ENCODE data around the gene SMARCD2. TPM values are rescaled to one million over a fixed set of nuclear protein-coding genes. Genes with fewer than 3 reads are reported as not detected.
A peak's percentile ranks its signal among the peaks of the same experiment; 100 is the strongest.

The SMARCD2 gene
- total and polyA plus RNA-seq, 4 experiments from 2014 or later: 80.4 to 125 (median 114) TPM

GRCh38 chr17:63850401-63850800 is 7.9 kb upstream of the SMARCD2 start:
- H3K27me3 ChIP-seq (ENCODE audit: insufficient read depth, low read length): no peaks in the 10 kb centered on the region
- Mint-ChIP-seq H3K4me3 (no peak overlapping the region), H3K9me3 (peaks cover 0 to 2% (median 0%) of the 10 kb centered on the region in 8 donors), H3K27me3 (no peaks in the 10 kb centered on the region), H3K4me1 (peaks cover 13 to 19% (median 15%) of the 10 kb centered on the region in 4 donors), H3K27ac (peak overlapping the region in 1 of 7 donors; percentile 42), H3K36me3 (no peaks in the 10 kb centered on the region)
- H3K4me1 ChIP-seq (ENCODE audit: insufficient read depth, low read length): peaks cover 13% of the 10 kb centered on the region
- ChIA-PET POLR2A (ENCODE audit: partially characterized antibody) (no interaction called here), CTCF (ENCODE audit: partially characterized antibody) (interaction anchor here (2.5 kb wide), 1 partner anchor 11 kb away, joined by 10 read pairs; no protein-coding TSS in a partner anchor)
- no peak overlapping the region for H3K4me3 ChIP-seq (ENCODE audit: low read length in 2 of 2)
- no peak for DNase-seq
- no peaks in the 10 kb centered on the region for H3K36me3 ChIP-seq (ENCODE audit: insufficient read depth, low read length)
- intact Hi-C loops (cut with micrococcal nuclease): no loop called here
- H3K27ac ChIP-seq (ENCODE audit: low read depth, low read length): no peak overlapping the region
- no peaks in the 10 kb centered on the region for H3K9me3 ChIP-seq (ENCODE audit: control insufficient read depth in 1 of 2, low read length in 2 of 2)

- H3K27ac Mint-ChIP-seq: peak overlapping the region; percentile 72 to 100 (median 98)
- DNase-seq: peak; percentile 92 to 94 (median 93)
- no peaks in the 10 kb centered on the region for H3K27me3 Mint-ChIP-seq
- peak overlapping the region; percentile 78 to 94 (median 89) for H3K4me3 Mint-ChIP-seq
- ChIA-PET CTCF (ENCODE audit: partially characterized antibody) (interaction anchor here (0.6 to 3.6 kb wide), 21 partner anchors 9 to 414 kb away, joined by 3 to 37 read pairs (median 5); partner anchors contain the start of genes ACE, CCDC47, DDX42 and FTSJ3), POLR2A (ENCODE audit: partially characterized antibody) (interaction anchor here (0.7 to 2.2 kb wide), 20 partner anchors 10 to 656 kb away, joined by 3 to 17 read pairs (median 6); partner anchors contain the start of genes CCDC47, DDX42, DDX5 and ERN1)
- Histone ChIP-seq H3K27me3 (ENCODE audit: insufficient read depth, low read length) (no peaks in the 10 kb centered on the region), H3K4me3 (ENCODE audit: low read length in 2 of 2) (peak overlapping the region; percentile 45 to 58), H3K36me3 (ENCODE audit: insufficient read depth, low read length) (no peaks in the 10 kb centered on the region), H3K27ac (ENCODE audit: low read depth, low read length) (peak overlapping the region; percentile 18), H3K9me3 (ENCODE audit: control insufficient read depth in 1 of 2, low read length in 2 of 2) (no peaks in the 10 kb centered on the region), H3K4me1 (ENCODE audit: insufficient read depth, low read length) (peaks cover 13% of the 10 kb centered on the region)
- intact Hi-C loops (cut with micrococcal nuclease): loop anchor here (10.0 kb wide), 1 partner anchor 656 kb away; the partner anchor contains the start of genes CEP95 and DDX5
- H3K4me1 Mint-ChIP-seq: peaks cover 13 to 22% (median 18%) of the 10 kb centered on the region in 4 donors
- H3K9me3 Mint-ChIP-seq: peaks cover 0 to 2% (median 0%) of the 10 kb centered on the region in 8 donors
- H3K36me3 Mint-ChIP-seq: no peaks in the 10 kb centered on the region
Observed at GRCh38 chr17:63848834-63849689, 6.6 kb upstream of the SMARCD2 start.

DNA sequence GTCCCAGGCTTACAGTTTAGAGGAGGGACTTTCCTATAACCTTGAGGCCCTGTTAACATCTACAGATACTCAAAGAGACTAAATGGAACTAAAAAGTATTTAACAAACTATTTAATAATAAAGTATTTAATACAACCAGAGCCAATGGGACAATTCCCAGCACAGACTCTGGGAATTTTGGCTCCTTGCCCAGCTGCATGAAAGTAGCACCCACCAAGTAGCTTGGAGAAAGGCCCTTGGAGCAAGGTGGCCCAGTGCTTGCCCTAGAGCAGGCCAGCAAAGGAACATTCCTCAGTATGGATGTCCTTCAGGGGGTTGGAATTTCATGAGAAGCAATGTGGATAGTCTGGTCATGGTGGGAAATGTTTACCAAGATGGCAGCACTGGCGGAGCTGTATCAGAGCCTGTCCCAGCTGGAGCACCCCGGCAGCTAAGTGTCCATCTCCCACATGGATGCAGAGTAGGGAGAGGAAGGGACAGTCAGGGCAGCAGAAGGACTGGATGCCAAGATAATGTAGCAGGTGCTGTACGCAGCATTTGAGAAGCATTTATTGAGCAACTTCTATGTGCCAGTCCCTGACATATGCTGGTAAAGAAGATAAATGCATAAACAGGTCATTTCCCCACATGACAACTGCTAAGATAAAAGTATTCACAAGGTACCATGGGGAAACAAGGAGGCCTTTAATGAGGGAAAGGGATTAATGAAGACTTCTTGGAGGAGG is 5.2 kb upstream of the SMARCD2 start:
- Mint-ChIP-seq H3K27ac (peak overlapping the region in 6 of 7 donors; percentile 54 to 99 (median 76)), H3K4me1 (peaks cover 15 to 36% (median 23%) of the 10 kb centered on the region in 4 donors), H3K27me3 (no peaks in the 10 kb centered on the region), H3K36me3 (peaks cover 0 to 6% of the 10 kb centered on the region in 2 donors), H3K4me3 (peak overlapping the region in 7 of 8 donors; percentile 23 to 93 (median 64)), H3K9me3 (peaks cover 0 to 2% (median 0%) of the 10 kb centered on the region in 8 donors)
- H3K27me3 ChIP-seq (ENCODE audit: insufficient read depth, low read length): no peaks in the 10 kb centered on the region
- no peak overlapping the region for H3K27ac ChIP-seq (ENCODE audit: low read depth, low read length)
- intact Hi-C loops (cut with micrococcal nuclease): loop anchor here (10.0 kb wide), 1 partner anchor 657 kb away; the partner anchor contains the start of genes CEP95 and DDX5
- no peaks in the 10 kb centered on the region for H3K9me3 ChIP-seq (ENCODE audit: control insufficient read depth in 1 of 2, low read length in 2 of 2)
- CTCF ChIA-PET (ENCODE audit: partially characterized antibody): interaction anchor here (0.7 to 3.6 kb wide), 9 partner anchors 9 to 371 kb away, joined by 3 to 37 read pairs (median 12); partner anchors contain the start of genes ACE and FTSJ3
- no peak overlapping the region for H3K4me3 ChIP-seq (ENCODE audit: low read length in 2 of 2)
- POLR2A ChIA-PET (ENCODE audit: partially characterized antibody): interaction anchor here (1.3 to 2.2 kb wide), 7 partner anchors 8 to 658 kb away, joined by 3 to 17 read pairs (median 5); partner anchors contain the start of genes DDX42, DDX5 and PSMC5
- no peaks in the 10 kb centered on the region for H3K36me3 ChIP-seq (ENCODE audit: insufficient read depth, low read length)
- no peak for DNase-seq
- peaks cover 20% of the 10 kb centered on the region for H3K4me1 ChIP-seq (ENCODE audit: insufficient read depth, low read length)

- ChIA-PET POLR2A (ENCODE audit: partially characterized antibody) (interaction anchor here (3.0 to 8.8 kb wide), 2 partner anchors 17 to 71 kb away, joined by 66 to 104 read pairs; partner anchors contain the start of genes CCDC47, DDX42, FTSJ3 and PSMC5), CTCF (ENCODE audit: partially characterized antibody) (no interaction called here)
- no peak overlapping the region for H3K27ac ChIP-seq (ENCODE audit: low read depth, low read length)
- Mint-ChIP-seq H3K4me1 (peaks cover 21 to 52% (median 33%) of the 10 kb centered on the region in 4 donors), H3K4me3 (no peak overlapping the region), H3K27me3 (no peaks in the 10 kb centered on the region), H3K36me3 (peaks cover 0 to 12% of the 10 kb centered on the region in 2 donors), H3K9me3 (peaks cover 0 to 2% (median 0%) of the 10 kb centered on the region in 8 donors), H3K27ac (peak overlapping the region in 1 of 7 donors; percentile 1)
- H3K4me1 ChIP-seq (ENCODE audit: insufficient read depth, low read length): peaks cover 33% of the 10 kb centered on the region
- intact Hi-C loops (cut with micrococcal nuclease): loop anchor here (10.0 kb wide), 1 partner anchor 659 kb away; the partner anchor contains the start of genes CEP95 and DDX5
- H3K27me3 ChIP-seq (ENCODE audit: insufficient read depth, low read length): no peaks in the 10 kb centered on the region
- DNase-seq: no peak
- no peaks in the 10 kb centered on the region for H3K36me3 ChIP-seq (ENCODE audit: insufficient read depth, low read length)
- no peaks in the 10 kb centered on the region for H3K9me3 ChIP-seq (ENCODE audit: control insufficient read depth in 1 of 2, low read length in 2 of 2)
- H3K4me3 ChIP-seq (ENCODE audit: low read length in 2 of 2): no peak overlapping the region
Observed at GRCh38 chr17:63845509-63845908, 3.0 kb upstream of the SMARCD2 start.

DNA sequence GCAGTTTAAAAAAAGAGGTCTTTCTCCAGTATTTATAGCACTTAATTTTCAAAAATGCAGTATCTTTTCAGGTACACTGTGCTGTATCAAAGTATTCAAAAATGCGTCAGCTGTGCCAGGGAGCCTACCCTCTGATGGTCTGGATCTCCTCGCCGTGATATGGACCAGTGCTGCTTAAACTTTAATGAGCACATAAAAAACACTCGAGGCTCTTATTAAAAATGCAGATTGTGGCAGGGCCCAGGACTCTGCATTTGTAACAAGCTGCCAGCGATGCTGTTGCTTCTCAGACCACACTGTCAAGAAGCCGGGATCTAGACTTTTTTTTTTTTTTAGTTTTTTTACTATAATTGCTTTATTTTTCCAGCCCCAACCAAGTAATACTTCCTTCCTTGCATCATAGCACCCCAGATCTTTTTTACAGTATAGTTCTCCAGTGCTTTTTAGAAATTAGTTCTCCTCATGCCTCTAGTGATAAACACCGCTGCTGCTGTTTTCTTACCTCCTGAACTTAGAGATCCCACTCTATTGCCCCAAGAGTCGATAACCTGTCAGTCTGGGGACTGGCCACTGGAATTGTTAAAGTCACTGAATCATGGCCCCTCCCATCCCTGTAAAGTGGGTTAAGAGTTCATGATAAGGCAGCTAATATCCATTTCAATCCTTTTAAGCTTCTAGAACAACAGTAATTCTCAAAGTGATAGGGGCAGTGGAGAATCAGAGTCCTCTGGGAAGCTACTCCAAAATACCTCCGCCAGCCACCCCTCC is 1.6 kb upstream of the SMARCD2 start:
- intact Hi-C loops (cut with micrococcal nuclease): loop anchor here (1.0 to 10.0 kb wide), 7 partner anchors 17 to 661 kb away; partner anchors contain the start of genes CCDC47, CEP95, DCAF7 and DDX5

More for the DNA sequence above, 1.6 kb upstream of the SMARCD2 start:
- DNase-seq: no peak
- peaks cover 24 to 56% (median 38%) of the 10 kb centered on the region in 4 donors for H3K4me1 Mint-ChIP-seq
- peak overlapping the region; percentile 82 to 88 (median 86) for H3K4me3 Mint-ChIP-seq
- no peaks in the 10 kb centered on the region for H3K27me3 Mint-ChIP-seq
- Histone ChIP-seq H3K36me3 (ENCODE audit: insufficient read depth, low read length) (no peaks in the 10 kb centered on the region), H3K9me3 (ENCODE audit: control insufficient read depth in 1 of 2, low read length in 2 of 2) (no peaks in the 10 kb centered on the region), H3K27me3 (ENCODE audit: insufficient read depth, low read length) (no peaks in the 10 kb centered on the region), H3K4me1 (ENCODE audit: insufficient read depth, low read length) (peaks cover 47% of the 10 kb centered on the region), H3K27ac (ENCODE audit: low read depth, low read length) (peak overlapping the region; percentile 84), H3K4me3 (ENCODE audit: low read length in 2 of 2) (peak overlapping the region in 1 of 2 donors; percentile 42)
- CTCF ChIA-PET (ENCODE audit: partially characterized antibody): interaction anchor here (0.6 to 2.6 kb wide), 8 partner anchors 9 to 413 kb away, joined by 3 to 16 read pairs (median 3); partner anchors contain the start of genes CCDC47 and DDX42
- peaks cover 0 to 2% (median 0%) of the 10 kb centered on the region in 8 donors for H3K9me3 Mint-ChIP-seq
- peak overlapping the region; percentile 87 to 95 (median 92) for H3K27ac Mint-ChIP-seq
- POLR2A ChIA-PET (ENCODE audit: partially characterized antibody): interaction anchor here (0.6 to 8.8 kb wide), 13 partner anchors 14 to 661 kb away, joined by 3 to 104 read pairs (median 9); partner anchors contain the start of genes CCDC47, DDX42, FTSJ3 and LIMD2
- H3K36me3 Mint-ChIP-seq: peaks cover 0 to 13% of the 10 kb centered on the region in 2 donors

Measured in CD4-positive, alpha-beta memory T cell (primary cell).